GM23248 (cell line): ENCODE data around the gene TUBAL3. TPM values are rescaled to one million over a fixed set of nuclear protein-coding genes. Genes with fewer than 3 reads are reported as not detected.

Experiments
- DNase-seq: peaks from one replicate; pipeline ENCODE4 v3.0.0-alpha.2; 2015
- H2AFZ ChIP-seq: fragments of 200-600 bp; sonication (generic); 2 replicates; pipeline ENCODE4 v1.6.1; 2016; ENCODE audit warnings: antibody characterized with exemption
- H3F3A ChIP-seq: fragments of 200-600 bp; sonication (generic); 2 replicates; pipeline ENCODE4 v1.6.1; 2016; ENCODE audit warnings: mild to moderate bottlenecking, antibody characterized with exemption, mixed run types; ENCODE audit not compliant: insufficient read depth
- H3K27ac ChIP-seq: fragments of 200-600 bp; sonication (generic); 2 replicates; pipeline ENCODE4 v1.5.1; 2016; ENCODE audit warnings: mild to moderate bottlenecking
- H3K27me3 ChIP-seq: fragments of 200-600 bp; sonication (generic); replicated peaks from 2 replicates; pipeline ENCODE4 v1.6.1; 2016; ENCODE audit warnings: mild to moderate bottlenecking; ENCODE audit not compliant: insufficient read depth
- H3K36me3 ChIP-seq: fragments of 200-600 bp; sonication (generic); 2 replicates; pipeline ENCODE4 v1.6.1; 2016; ENCODE audit warnings: low read depth, mild to moderate bottlenecking
- H3K4me1 ChIP-seq: fragments of 200-600 bp; sonication (generic); 2 replicates; pipeline ENCODE4 v1.6.1; 2016; ENCODE audit warnings: mild to moderate bottlenecking; ENCODE audit not compliant: insufficient read depth
- H3K4me2 ChIP-seq: fragments of 200-600 bp; sonication (generic); one replicate; pipeline ENCODE4 v1.6.1; 2016; ENCODE audit warnings: mild to moderate bottlenecking; ENCODE audit not compliant: unreplicated experiment
- H3K4me3 ChIP-seq: fragments of 200-600 bp; sonication (generic); 2 replicates; pipeline ENCODE4 v1.5.1; 2016; ENCODE audit warnings: mild to moderate bottlenecking
- H3K79me2 ChIP-seq: fragments of 200-600 bp; sonication (generic); 2 replicates; pipeline ENCODE4 v1.6.1; 2016; ENCODE audit warnings: mild to moderate bottlenecking; ENCODE audit not compliant: insufficient read depth
- H3K9ac ChIP-seq: fragments of 200-600 bp; sonication (generic); 2 replicates; pipeline ENCODE4 v1.6.1; 2016; ENCODE audit warnings: mild to moderate bottlenecking
- H3K9me2 ChIP-seq: fragments of 200-600 bp; sonication (generic); 2 replicates; pipeline ENCODE4 v1.6.1; 2016; ENCODE audit warnings: mixed run types, mild to moderate bottlenecking, moderate library complexity; ENCODE audit not compliant: insufficient read depth
- H3K9me3 ChIP-seq: fragments of 200-600 bp; sonication (generic); one replicate; pipeline ENCODE4 v1.6.1; 2017; ENCODE audit warnings: low read depth
- H4K20me1 ChIP-seq: fragments of 200-600 bp; sonication (generic); 2 replicates; pipeline ENCODE4 v1.6.0; 2016; ENCODE audit not compliant: insufficient read depth
- EZH2 ChIP-seq: fragments of 200-600 bp; sonication (generic); IDR thresholded peaks from 2 replicates; pipeline ENCODE4 v1.6.1; 2018; ENCODE audit warnings: antibody characterized with exemption, mild to moderate bottlenecking; ENCODE audit not compliant: insufficient read depth, poor library complexity, severe bottlenecking
- EZH2phosphoT487 ChIP-seq: fragments of 200-600 bp; sonication (generic); IDR thresholded peaks from 2 replicates; pipeline ENCODE4 v1.6.1; 2018; ENCODE audit warnings: antibody characterized with exemption, moderate library complexity, mild to moderate bottlenecking, low read depth; ENCODE audit not compliant: insufficient read depth
- WGBS, 2 experiments: methylation state at CpG; one replicate each; pipeline ENCODE4 v1.1.6; 2015 to 2017; ENCODE audit warnings: low lambda C conversion rate in 2 of 2, low coverage in 1 of 2; ENCODE audit errors: missing lambda C conversion rate in 2 of 2; 5-methylcytosine and 5-hydroxymethylcytosine counted together
- in situ Hi-C: fragments of 300-500 bp; cut with MboI; formaldehyde crosslinking; loops from 2 replicates; pipeline ENCODE4 v1.15.0; 2020
- polyA plus RNA-seq: library from polyadenylated mRNA; unstranded; fragments of >200 nt; fragmentation: Nextera tagmentation; extraction: Ambion mirVana; gene quantifications from 2 replicates; pipeline ENCODE4 v1.2.1, GENCODE V29; 2016
- total RNA-seq: library from RNA; depleted of rRNA; stranded (reverse); fragments of >200 nt; shearing (Covaris generic); gene quantifications from 2 replicates; pipeline ENCODE4 v1.2.3, GENCODE V29; 2014

Gene TUBAL3
- total and polyA plus RNA-seq, 2 experiments from 2014 or later = not detected

GRCh38 chr10:5362873-5363272, 41.8 kb downstream of the TUBAL3 start:
- no peak overlapping the region for H3K4me2 ChIP-seq
- H2AFZ ChIP-seq = no peak overlapping the region
- H3K36me3 ChIP-seq = no peaks in the 10 kb centered on the region
- no peak for DNase-seq
- peaks cover 42% of the 10 kb centered on the region for H3K27me3 ChIP-seq
- no peaks in the 10 kb centered on the region for H3K79me2 ChIP-seq
- H3K27ac ChIP-seq = no peak overlapping the region
- H3K9ac ChIP-seq = no peak overlapping the region
- H3K4me3 ChIP-seq = no peak overlapping the region
- H3K9me2 ChIP-seq = no peaks in the 10 kb centered on the region
- H4K20me1 ChIP-seq = no peaks in the 10 kb centered on the region
- in situ Hi-C loops = no loop called here
- H3F3A ChIP-seq = no peaks in the 10 kb centered on the region
- H3K4me1 ChIP-seq = no peaks in the 10 kb centered on the region
- TF ChIP-seq EZH2phosphoT487 (no peak), EZH2 (no peak)
- no peaks in the 10 kb centered on the region for H3K9me3 ChIP-seq

- H3K9ac ChIP-seq = no peak overlapping the region
- no peak overlapping the region for H3K4me3 ChIP-seq
- no peaks in the 10 kb centered on the region for H3K9me2 ChIP-seq
- in situ Hi-C loops = no loop called here
- H3K27me3 ChIP-seq = peaks cover 42% of the 10 kb centered on the region
- no peak overlapping the region for H3K4me2 ChIP-seq
- no peak for DNase-seq
- H4K20me1 ChIP-seq = no peaks in the 10 kb centered on the region
- no peak for TF ChIP-seq EZH2
- H2AFZ ChIP-seq = no peak overlapping the region
- 72 to 75% methylated on average over 4 of the region's 4 CpGs for WGBS, 2 experiments
- no peaks in the 10 kb centered on the region for H3K36me3 ChIP-seq
- H3K4me1 ChIP-seq = no peaks in the 10 kb centered on the region
- H3K79me2 ChIP-seq = no peaks in the 10 kb centered on the region
- no peak overlapping the region for H3K27ac ChIP-seq
- H3F3A ChIP-seq = no peaks in the 10 kb centered on the region
- no peaks in the 10 kb centered on the region for H3K9me3 ChIP-seq
Observed at GRCh38 chr10:5361966-5362365, 42.7 kb downstream of the TUBAL3 start.

DNA sequence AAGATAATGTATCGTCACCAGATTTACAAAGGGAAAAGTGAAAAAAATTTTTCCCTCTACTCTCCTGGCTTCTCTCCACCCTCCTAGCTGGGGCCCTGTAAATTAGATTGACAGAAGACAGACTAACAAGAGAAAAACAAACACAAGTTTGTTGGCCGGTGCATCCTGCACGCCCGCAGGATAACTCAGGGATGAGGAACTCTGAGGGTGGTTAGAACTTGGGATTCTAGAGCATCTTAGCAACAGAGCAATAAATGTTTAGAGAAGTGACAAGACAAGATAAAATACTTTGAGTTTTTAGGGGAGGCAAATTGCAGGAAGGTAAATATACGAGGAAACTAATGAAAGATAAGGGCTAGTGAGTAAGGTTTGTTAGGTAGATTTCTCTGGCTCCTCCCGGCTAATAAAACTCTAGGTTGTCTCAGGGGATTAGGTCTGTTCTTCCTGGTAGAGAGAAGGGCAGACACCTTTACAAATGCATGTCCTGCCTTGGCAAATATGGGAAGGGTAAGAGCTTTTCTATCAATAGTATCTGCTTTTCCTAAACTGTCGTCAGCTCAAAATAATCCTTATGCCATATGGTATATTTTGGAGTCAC, 44.2 kb downstream of the TUBAL3 start:
- peaks cover 27% of the 10 kb centered on the region for H3K27me3 ChIP-seq
- no peak overlapping the region for H3K4me2 ChIP-seq
- no peak overlapping the region for H3K27ac ChIP-seq
- in situ Hi-C loops = no loop called here
- WGBS, 2 experiments = 87 to 90% methylated on average over 7 of the region's 7 CpGs
- no peak for DNase-seq
- TF ChIP-seq EZH2 (no peak), EZH2phosphoT487 (no peak)
- no peak overlapping the region for H2AFZ ChIP-seq
- H3K9me2 ChIP-seq = no peaks in the 10 kb centered on the region
- H3K4me3 ChIP-seq = no peak overlapping the region
- H3K9ac ChIP-seq = no peak overlapping the region
- H3K36me3 ChIP-seq = no peaks in the 10 kb centered on the region
- H3K4me1 ChIP-seq = no peaks in the 10 kb centered on the region
- H3K9me3 ChIP-seq = no peaks in the 10 kb centered on the region
- H3K79me2 ChIP-seq = no peaks in the 10 kb centered on the region
- H3F3A ChIP-seq = no peaks in the 10 kb centered on the region
- no peaks in the 10 kb centered on the region for H4K20me1 ChIP-seq

GRCh38 chr10:5356302-5356763, 48.3 kb downstream of the TUBAL3 start:
- H2AFZ ChIP-seq = no peak overlapping the region
- H3K36me3 ChIP-seq = no peaks in the 10 kb centered on the region
- H3K4me3 ChIP-seq = no peak overlapping the region
- H3F3A ChIP-seq = no peaks in the 10 kb centered on the region
- H3K79me2 ChIP-seq = no peaks in the 10 kb centered on the region
- peak; percentile 8 for DNase-seq
- in situ Hi-C loops = no loop called here
- H3K9me3 ChIP-seq = no peaks in the 10 kb centered on the region
- H3K9ac ChIP-seq = no peak overlapping the region
- TF ChIP-seq EZH2phosphoT487 (no peak), EZH2 (no peak)
- 86 to 88% methylated on average over 4 of the region's 4 CpGs for WGBS, 2 experiments
- H4K20me1 ChIP-seq = no peaks in the 10 kb centered on the region
- H3K9me2 ChIP-seq = no peaks in the 10 kb centered on the region
- no peak overlapping the region for H3K4me2 ChIP-seq
- no peaks in the 10 kb centered on the region for H3K4me1 ChIP-seq
- H3K27me3 ChIP-seq = peaks cover 13% of the 10 kb centered on the region
- no peak overlapping the region for H3K27ac ChIP-seq
